Suprapubic skin (tissue), 4 donors: Measurements from ENCODE around the gene ARPC5L. TPM values are rescaled to one million over a fixed set of nuclear protein-coding genes. Genes with fewer than 3 reads are reported as not detected.
"Not testable (repeated sequence)": the region's sequence is repeated elsewhere in the genome, so short reads cannot be mapped to it uniquely, and the experiment has no call there.

Experiments used
- DNase-seq, 2 donors: peaks; one replicate each; pipeline ENCODE4 v3.0.0-alpha.2; 2019; ENCODE audit warnings: low spot score in 2 of 2
- H3K27ac ChIP-seq: fragments of 200-600 bp; sonication (generic); one replicate; pipeline ENCODE4 v1.5.1; 2019
- H3K27me3 ChIP-seq: fragments of 200-600 bp; sonication (generic); one replicate; pipeline ENCODE4 v1.5.1; 2019
- H3K36me3 ChIP-seq: fragments of 200-600 bp; sonication (generic); one replicate; pipeline ENCODE4 v1.5.1; 2019
- H3K4me1 ChIP-seq: fragments of 200-600 bp; sonication (generic); one replicate; pipeline ENCODE4 v1.5.1; 2019
- H3K4me3 ChIP-seq: fragments of 200-600 bp; sonication (generic); one replicate; pipeline ENCODE4 v1.5.1; 2019; ENCODE audit warnings: mild to moderate bottlenecking
- H3K9me3 ChIP-seq: fragments of 200-600 bp; sonication (generic); one replicate; pipeline ENCODE4 v1.5.1; 2019
- EP300 ChIP-seq: sonication (generic); formaldehyde crosslinking; IDR thresholded peaks from one replicate; pipeline ENCODE4 v1.6.1; 2017; ENCODE audit warnings: antibody characterized with exemption
- POLR2A ChIP-seq, 2 donors: fragments of 450-650 bp; IDR thresholded peaks; one replicate each; pipeline ENCODE4 v1.6.1; 2017; ENCODE audit warnings: antibody characterized with exemption in 2 of 2, mild to moderate bottlenecking in 2 of 2, moderate library complexity in 2 of 2
- POLR2AphosphoS5 ChIP-seq, 3 donors: sonication (generic); formaldehyde crosslinking; IDR thresholded peaks; one replicate each; pipeline ENCODE4 v1.6.1; 2017; ENCODE audit warnings: antibody characterized with exemption in 3 of 3
- WGBS: methylation state at CpG from one replicate; pipeline ENCODE4 v1.1.5; 2018; 5-methylcytosine and 5-hydroxymethylcytosine counted together
- total RNA-seq, 4 donors: library from RNA; depleted of rRNA; stranded (reverse); fragments of >200 nt; gene quantifications; one replicate each; pipeline ENCODE4 v1.1.0, GENCODE V29; 2016
- TF ChIP-seq, protein P1 (sequence below), 2 donors: fragments of 200-600 bp in 1 of 2; fragments of 450-650 bp in 1 of 2; sonication (generic) in 1 of 2; IDR thresholded peaks; one replicate each; pipeline ENCODE4 v1.5.1; 2016 to 2019; ENCODE audit warnings: antibody characterized with exemption in 2 of 2, mild to moderate bottlenecking in 1 of 2, moderate library complexity in 1 of 2

The ARPC5L gene
- total RNA-seq, 4 donors from 2014 or later, result 16.9 to 52.4 (median 33.0) TPM

DNA sequence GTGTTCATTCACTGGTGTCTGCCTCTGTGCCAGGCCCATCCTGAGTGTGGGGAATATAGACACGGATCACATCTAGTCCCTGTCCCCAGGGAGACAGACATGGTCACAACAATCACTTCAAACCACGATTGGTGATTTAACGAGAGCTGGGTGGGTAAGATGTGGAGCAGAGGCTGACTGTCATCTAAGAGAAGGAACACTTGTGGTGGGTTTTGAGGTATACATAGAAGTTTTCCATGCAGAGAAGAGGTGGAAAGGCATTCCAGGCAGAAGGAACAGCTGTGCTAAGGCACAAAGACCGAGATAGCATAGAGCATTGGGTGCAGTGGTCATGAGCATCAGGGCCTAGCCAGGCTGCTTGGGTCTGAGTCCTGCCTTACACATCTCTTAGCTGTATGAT is 31.3 kb upstream of the ARPC5L start:
- H3K4me3 ChIP-seq, result no peak overlapping the region
- H3K27me3 ChIP-seq, result no peaks in the 10 kb centered on the region
- 64% methylated on average over 4 of the region's 4 CpGs for WGBS
- no peaks in the 10 kb centered on the region for H3K36me3 ChIP-seq
- DNase-seq, result no peak
- TF ChIP-seq EP300 (no peak), POLR2A (IDR thresholded peaks at IDR 0.05) (no peak), POLR2AphosphoS5 (IDR thresholded peaks at IDR 0.05) (no peak)
- TF ChIP-seq, protein P1, sequence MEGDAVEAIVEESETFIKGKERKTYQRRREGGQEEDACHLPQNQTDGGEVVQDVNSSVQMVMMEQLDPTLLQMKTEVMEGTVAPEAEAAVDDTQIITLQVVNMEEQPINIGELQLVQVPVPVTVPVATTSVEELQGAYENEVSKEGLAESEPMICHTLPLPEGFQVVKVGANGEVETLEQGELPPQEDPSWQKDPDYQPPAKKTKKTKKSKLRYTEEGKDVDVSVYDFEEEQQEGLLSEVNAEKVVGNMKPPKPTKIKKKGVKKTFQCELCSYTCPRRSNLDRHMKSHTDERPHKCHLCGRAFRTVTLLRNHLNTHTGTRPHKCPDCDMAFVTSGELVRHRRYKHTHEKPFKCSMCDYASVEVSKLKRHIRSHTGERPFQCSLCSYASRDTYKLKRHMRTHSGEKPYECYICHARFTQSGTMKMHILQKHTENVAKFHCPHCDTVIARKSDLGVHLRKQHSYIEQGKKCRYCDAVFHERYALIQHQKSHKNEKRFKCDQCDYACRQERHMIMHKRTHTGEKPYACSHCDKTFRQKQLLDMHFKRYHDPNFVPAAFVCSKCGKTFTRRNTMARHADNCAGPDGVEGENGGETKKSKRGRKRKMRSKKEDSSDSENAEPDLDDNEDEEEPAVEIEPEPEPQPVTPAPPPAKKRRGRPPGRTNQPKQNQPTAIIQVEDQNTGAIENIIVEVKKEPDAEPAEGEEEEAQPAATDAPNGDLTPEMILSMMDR (IDR thresholded peaks at IDR 0.05), result no peak
- H3K4me1 ChIP-seq, result peaks cover 33% of the 10 kb centered on the region
- H3K27ac ChIP-seq, result no peak overlapping the region
- H3K9me3 ChIP-seq, result no peaks in the 10 kb centered on the region

DNA sequence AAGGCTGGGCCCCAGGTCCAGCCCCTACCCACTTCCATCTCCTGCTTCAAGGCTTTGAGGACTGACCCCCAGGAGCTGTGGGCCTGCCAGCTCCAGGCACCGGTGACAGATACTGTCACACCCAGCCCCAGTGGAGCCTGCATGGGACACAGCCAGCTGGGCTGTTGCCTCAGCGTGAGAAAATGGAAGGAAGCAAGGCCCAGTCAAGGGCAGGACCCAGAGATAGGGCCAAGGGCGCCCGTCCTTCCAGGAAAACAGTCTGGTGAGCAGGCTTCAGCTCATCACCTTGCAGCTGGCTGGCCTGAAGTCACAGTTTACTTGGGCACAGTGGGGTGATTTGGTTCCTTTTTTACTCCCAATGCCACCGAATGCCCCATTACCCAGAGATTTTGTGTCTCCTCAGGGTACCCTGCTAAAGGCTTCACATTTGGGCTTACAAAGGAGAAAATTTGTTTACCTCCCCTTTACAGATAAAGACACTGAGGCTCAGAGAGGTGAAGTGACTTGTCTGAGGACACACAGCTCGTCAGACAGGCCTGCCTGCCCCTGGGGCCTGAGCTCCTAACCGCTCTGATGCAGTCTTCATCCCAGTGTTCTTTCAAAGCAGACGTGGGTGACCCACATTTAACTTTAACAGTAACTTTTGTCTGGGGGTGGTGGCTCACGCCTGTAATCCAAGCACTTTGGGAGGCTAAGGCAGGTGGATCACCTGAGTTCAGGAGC is 30.1 kb upstream of the ARPC5L start:
- DNase-seq, result peak in 1 of 2 donors; percentile 71
- no peaks in the 10 kb centered on the region for H3K27me3 ChIP-seq
- no peak for TF ChIP-seq EP300
- TF ChIP-seq, protein P1 (IDR thresholded peaks at IDR 0.05), result no peak
- H3K27ac ChIP-seq, result no peak overlapping the region
- peaks cover 33% of the 10 kb centered on the region for H3K4me1 ChIP-seq
- WGBS, result 50% methylated on average over 9 of the region's 9 CpGs
- no peak overlapping the region for H3K4me3 ChIP-seq
- no peaks in the 10 kb centered on the region for H3K36me3 ChIP-seq
- H3K9me3 ChIP-seq, result no peaks in the 10 kb centered on the region

DNA sequence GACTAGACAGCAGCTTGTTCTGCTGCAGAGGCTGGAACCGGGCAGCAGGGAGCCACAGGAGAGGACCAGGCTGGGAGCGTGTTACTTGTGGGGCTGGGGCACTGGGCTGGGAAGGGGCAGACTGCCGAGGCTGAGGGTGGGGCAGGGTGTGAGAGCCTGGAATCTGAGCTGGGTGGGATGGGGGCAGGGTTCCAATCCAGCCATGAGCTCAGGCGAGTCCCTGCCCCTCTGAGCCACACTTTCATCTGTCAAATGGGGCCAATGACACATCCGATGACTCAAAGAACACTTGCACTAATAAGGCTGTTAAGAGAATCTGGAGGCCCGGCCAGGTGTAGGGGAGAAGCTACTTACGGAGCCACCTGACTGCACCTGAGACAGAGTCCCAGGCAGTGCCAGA is 27.3 kb upstream of the ARPC5L start:
- no peaks in the 10 kb centered on the region for H3K36me3 ChIP-seq
- no peak overlapping the region for H3K4me3 ChIP-seq
- no peaks in the 10 kb centered on the region for H3K9me3 ChIP-seq
- no peak for DNase-seq
- TF ChIP-seq POLR2AphosphoS5 (IDR thresholded peaks at IDR 0.05) (no peak), EP300 (no peak), POLR2A (IDR thresholded peaks at IDR 0.05) (no peak)
- TF ChIP-seq, protein P1 (IDR thresholded peaks at IDR 0.05), result no peak
- H3K27ac ChIP-seq, result no peak overlapping the region
- H3K27me3 ChIP-seq, result no peaks in the 10 kb centered on the region
- 33% methylated on average over 4 of the region's 7 CpGs for WGBS
- peaks cover 28% of the 10 kb centered on the region for H3K4me1 ChIP-seq

DNA sequence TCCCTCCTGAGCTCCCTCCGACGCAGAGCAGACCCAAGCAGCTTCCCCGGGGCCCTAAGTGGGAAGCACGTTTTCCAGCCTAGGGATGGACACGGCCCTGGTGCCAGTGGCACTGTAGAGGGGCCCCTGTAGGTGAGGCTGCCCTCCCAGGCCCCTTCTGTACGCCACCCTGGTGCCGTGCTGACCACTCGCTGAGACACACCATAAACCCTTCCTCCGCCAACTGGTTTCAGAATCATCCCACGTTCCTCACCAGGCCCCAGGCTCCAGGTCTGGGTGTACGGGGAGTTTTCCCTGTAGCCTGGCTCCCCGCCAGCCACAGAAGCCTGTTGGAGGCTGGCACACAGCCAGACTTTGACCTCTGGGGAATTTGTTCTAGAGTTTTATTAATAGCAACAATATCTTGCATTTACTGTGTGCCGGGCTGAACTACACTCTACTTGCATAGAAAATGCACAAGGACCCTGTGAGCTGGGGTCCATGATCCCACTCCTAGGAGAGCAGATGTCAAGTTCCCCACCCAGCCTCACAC is 26.8 kb upstream of the ARPC5L start:
- Histone ChIP-seq H3K36me3 (no peaks in the 10 kb centered on the region), H3K4me1 (peaks cover 28% of the 10 kb centered on the region), H3K27me3 (no peaks in the 10 kb centered on the region), H3K9me3 (no peaks in the 10 kb centered on the region), H3K4me3 (no peak overlapping the region), H3K27ac (no peak overlapping the region)
- 72% methylated on average over 6 of the region's 13 CpGs for WGBS
- TF ChIP-seq EP300 (no peak), POLR2A (IDR thresholded peaks at IDR 0.05) (no peak), POLR2AphosphoS5 (IDR thresholded peaks at IDR 0.05) (no peak)
- TF ChIP-seq, protein P1 (IDR thresholded peaks at IDR 0.05), result no peak
- DNase-seq, result no peak

DNA sequence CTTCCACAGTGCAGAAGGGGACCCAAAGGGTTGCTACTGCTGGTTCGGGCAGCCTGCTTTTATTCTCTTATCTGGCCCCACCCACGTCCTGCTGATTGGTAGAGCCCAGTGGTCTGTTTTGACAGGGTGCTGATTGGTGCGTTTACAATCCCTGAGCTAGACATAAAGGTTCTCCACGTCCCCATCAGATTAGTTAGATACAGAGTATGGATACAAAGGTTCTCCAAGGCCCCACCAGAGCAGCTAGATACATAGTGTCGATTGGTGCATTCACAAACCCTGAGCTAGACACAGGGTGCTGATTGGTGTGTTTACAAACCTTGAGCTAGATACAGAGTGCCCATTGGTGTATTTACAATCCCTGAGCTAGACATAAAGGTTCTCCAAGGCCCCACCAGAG is 23.8 kb upstream of the ARPC5L start:
- 76% methylated on average over 5 of the region's 5 CpGs for WGBS
- not testable (repeated sequence) for H3K27ac ChIP-seq, DNase-seq, H3K4me3 ChIP-seq, H3K9me3 ChIP-seq, H3K36me3 ChIP-seq, H3K27me3 ChIP-seq
- H3K4me1 ChIP-seq, result peaks cover 12% of the 10 kb centered on the region

DNA sequence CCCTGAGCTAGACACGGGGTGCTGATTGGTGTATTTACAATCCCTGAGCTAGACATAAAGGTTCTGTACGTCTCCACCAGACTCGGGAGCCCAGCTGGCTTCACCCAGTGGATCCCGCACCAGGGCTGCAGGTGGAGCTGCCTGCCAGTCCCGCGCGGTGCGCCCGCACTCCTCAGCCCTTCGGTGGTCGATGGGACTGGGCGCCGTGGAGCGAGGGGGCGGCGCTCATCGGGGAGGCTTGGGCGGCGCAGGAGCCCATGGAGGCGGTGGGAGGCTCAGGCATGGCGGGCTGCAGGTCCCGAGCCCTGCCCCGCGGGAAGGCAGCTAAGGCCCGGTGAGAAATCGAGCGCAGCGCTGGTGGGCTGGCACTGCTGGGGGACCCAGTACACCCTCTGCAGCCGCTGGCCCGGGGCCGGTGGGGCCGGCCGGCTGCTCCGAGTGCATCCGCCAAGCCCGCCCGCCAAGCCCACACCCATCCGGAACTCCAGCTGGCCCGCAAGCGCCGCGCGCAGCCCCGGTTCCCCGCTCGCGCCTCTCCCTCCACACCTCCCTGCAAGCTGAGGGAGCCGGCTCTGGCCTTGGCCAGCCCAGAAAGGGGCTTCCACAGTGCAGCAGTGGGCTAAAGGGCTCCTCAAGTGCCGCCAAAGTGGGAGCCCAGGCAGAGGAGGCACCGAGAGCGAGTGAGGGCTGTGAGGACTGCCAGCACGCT is 23.2 kb upstream of the ARPC5L start:
- DNase-seq, H3K9me3 ChIP-seq, H3K27me3 ChIP-seq, H3K27ac ChIP-seq, H3K36me3 ChIP-seq: not testable (repeated sequence)
- H3K4me3 ChIP-seq, result peak overlapping the region; percentile 27
- WGBS, result 75% methylated on average over 25 of the region's 52 CpGs
- H3K4me1 ChIP-seq, result peaks cover 12% of the 10 kb centered on the region
